SK-N-SH (cell line): ENCODE results near the gene PRG3. TPM values are rescaled to one million over a fixed set of nuclear protein-coding genes. Genes with fewer than 3 reads are reported as not detected.

Experiments
- CTCF ChIA-PET: fragments of 300-600, 350-600 bp; formaldehyde crosslinking; extraction: SDS; loops from one replicate; lab custom pipeline; 2021; lab: Yijun Ruan, JAX
- POLR2A ChIA-PET: fragments of 350-600 bp; sonication (Branson Sonifier 250); formaldehyde crosslinking; extraction: SDS; loops from one replicate; lab custom pipeline; 2020; ENCODE audit warnings: antibody characterized with exemption, inconsistent platforms; lab: Yijun Ruan, JAX
- DNase-seq: peaks from one replicate; pipeline ENCODE4 v3.0.0; 2012
- H2AFZ ChIP-seq: fragments of 200-600 bp; sonication (generic); 2 replicates; pipeline ENCODE4 v1.8.1; 2016; ENCODE audit warnings: antibody characterized with exemption, mild to moderate bottlenecking, low read depth
- H3F3A ChIP-seq: fragments of 200-600 bp; sonication (generic); replicated peaks from 2 replicates; pipeline ENCODE3; 2016; ENCODE audit warnings: antibody characterized with exemption, mild to moderate bottlenecking; ENCODE audit not compliant: insufficient read depth
- H3K27ac ChIP-seq, 2 experiments: fragments of 200-500 bp in 1 of 2; fragments of 200-600 bp in 1 of 2; sonication (Bioruptor generic) in 1 of 2; sonication (generic), shearing (Covaris generic) in 1 of 2; 2 replicates each; pipeline versions ENCODE4 v1.5.1 to v1.6.1; 2014 to 2016; ENCODE audit warnings: low read depth in 2 of 2, inconsistent platforms in 1 of 2, low read length in 1 of 2, mild to moderate bottlenecking in 1 of 2, mixed read lengths in 1 of 2
- H3K27me3 ChIP-seq: fragments of 200-600 bp; sonication (generic), shearing (Covaris generic); 2 replicates; pipeline ENCODE4 v1.6.1; 2016; ENCODE audit warnings: mixed run types; ENCODE audit not compliant: insufficient read depth
- H3K36me3 ChIP-seq, 2 experiments: fragments of 200-500 bp in 1 of 2; fragments of 200-600 bp in 1 of 2; sonication (Bioruptor generic) in 1 of 2; sonication (generic) in 1 of 2; replicated peaks in 1 of 2; 2 replicates each; pipeline versions ENCODE3 to v1.5.1; 2014 to 2016; ENCODE audit warnings: low read length in 1 of 2, mild to moderate bottlenecking in 1 of 2; ENCODE audit not compliant: insufficient read depth in 2 of 2, control insufficient read depth in 1 of 2
- H3K4me1 ChIP-seq, 2 experiments: fragments of 200-500 bp in 1 of 2; fragments of 200-600 bp in 1 of 2; sonication (Bioruptor generic) in 1 of 2; sonication (generic), shearing (Covaris generic) in 1 of 2; 2 replicates each; pipeline versions ENCODE4 v1.5.1 to v1.6.1; 2014 to 2016; ENCODE audit warnings: low read depth in 1 of 2, low read length in 1 of 2, mixed run types in 1 of 2; ENCODE audit not compliant: insufficient read depth in 2 of 2, control insufficient read depth in 1 of 2
- H3K4me2 ChIP-seq: fragments of 200-600 bp; sonication (generic), shearing (Covaris generic); 2 replicates; pipeline ENCODE4 v1.6.1; 2017; ENCODE audit warnings: mixed run types
- H3K4me3 ChIP-seq, 2 experiments: fragments of 200-500 bp in 1 of 2; fragments of 200-600 bp in 1 of 2; sonication (Bioruptor generic) in 1 of 2; sonication (generic), shearing (Covaris generic) in 1 of 2; 2 replicates each; pipeline versions ENCODE4 v1.5.1 to v1.8.1; 2014 to 2016; ENCODE audit warnings: low read depth in 2 of 2, inconsistent platforms in 1 of 2, low read length in 1 of 2, mild to moderate bottlenecking in 1 of 2, mixed read lengths in 1 of 2, moderate library complexity in 1 of 2
- H3K79me2 ChIP-seq: fragments of 200-600 bp; sonication (generic); 2 replicates; pipeline ENCODE4 v1.8.1; 2017; ENCODE audit warnings: mild to moderate bottlenecking; ENCODE audit not compliant: insufficient read depth
- H3K9ac ChIP-seq: fragments of 200-600 bp; sonication (generic); 2 replicates; pipeline ENCODE4 v1.6.1; 2017; ENCODE audit warnings: mixed run types
- H3K9me2 ChIP-seq: fragments of 200-600 bp; sonication (generic); 2 replicates; pipeline ENCODE4 v1.6.1; 2017; ENCODE audit warnings: mixed run types
- H3K9me3 ChIP-seq: fragments of 200-600 bp; sonication (generic); 2 replicates; pipeline ENCODE4 v1.6.1; 2017; ENCODE audit warnings: mixed run types, mild to moderate bottlenecking, moderate library complexity
- H4K20me1 ChIP-seq: fragments of 200-600 bp; sonication (generic); 2 replicates; pipeline ENCODE4 v1.6.1; 2017; ENCODE audit warnings: mild to moderate bottlenecking, mixed run types; ENCODE audit not compliant: insufficient read depth
- CHD2 ChIP-seq: fragments of 150-350 bp; IDR thresholded peaks from 2 replicates; pipeline ENCODE4 v1.6.1; 2018; ENCODE audit warnings: low read length; ENCODE audit not compliant: partially characterized antibody
- ELF1 ChIP-seq: IDR thresholded peaks from 2 replicates; pipeline ENCODE4 v1.4.0; 2012
- EP300 ChIP-seq, 2 experiments: IDR thresholded peaks; 2 replicates each; pipeline versions ENCODE4 v1.4.0 to v1.6.1; 2012; ENCODE audit warnings: borderline replicate concordance in 1 of 2, low read depth in 1 of 2, low read length in 1 of 2
- EZH2phosphoT487 ChIP-seq: fragments of 200-600 bp; sonication (generic); IDR thresholded peaks from 2 replicates; pipeline ENCODE4 v1.6.1; 2017; ENCODE audit warnings: low read depth, mixed run types, mild to moderate bottlenecking, antibody characterized with exemption, moderate library complexity, borderline replicate concordance
- FOXJ3 ChIP-seq: sonication (generic); formaldehyde crosslinking; IDR thresholded peaks from 2 replicates; pipeline ENCODE4 v1.5.1; 2020; ENCODE audit warnings: mild to moderate bottlenecking, missing genetic modification reagents
- FOXM1 ChIP-seq: IDR thresholded peaks from 2 replicates; pipeline ENCODE4 v1.4.0; 2012; ENCODE audit warnings: low read depth, mild to moderate bottlenecking
- MAX ChIP-seq: IDR thresholded peaks from 2 replicates; pipeline ENCODE4 v1.4.0; 2012; ENCODE audit warnings: low read depth
- MEF2A ChIP-seq: IDR thresholded peaks from 2 replicates; pipeline ENCODE4 v1.4.0; 2012; ENCODE audit warnings: low read depth, borderline replicate concordance
- MXI1 ChIP-seq: IDR thresholded peaks from 2 replicates; pipeline ENCODE4 v1.6.1; 2012; ENCODE audit warnings: mild to moderate bottlenecking, low read depth, low read length, improper control_type of control experiment
- NFIC ChIP-seq: IDR thresholded peaks from 2 replicates; pipeline ENCODE4 v1.4.0; 2012; ENCODE audit warnings: borderline replicate concordance
- NRF1 ChIP-seq: IDR thresholded peaks from 2 replicates; pipeline ENCODE4 v1.6.1; 2012; ENCODE audit warnings: low read depth, mild to moderate bottlenecking, low read length
- PBX3 ChIP-seq: IDR thresholded peaks from 2 replicates; pipeline ENCODE4; 2012
- REST ChIP-seq: IDR thresholded peaks from 2 replicates; pipeline ENCODE4 v1.6.1; 2012; ENCODE audit warnings: mild to moderate bottlenecking, low read depth, low read length, moderate library complexity
- RXRA ChIP-seq: IDR thresholded peaks from 2 replicates; pipeline ENCODE4 v1.4.0; 2012; ENCODE audit warnings: low read depth, mild to moderate bottlenecking, borderline replicate concordance
- SIN3A ChIP-seq: IDR thresholded peaks from 2 replicates; pipeline ENCODE4 v1.6.1; 2012; ENCODE audit warnings: low read depth, mild to moderate bottlenecking, low read length, moderate library complexity, borderline replicate concordance
- SMC3 ChIP-seq: IDR thresholded peaks from 2 replicates; pipeline ENCODE4 v1.6.1; 2012; ENCODE audit warnings: low read depth, low read length, improper control_type of control experiment
- TAF1 ChIP-seq: IDR thresholded peaks from 2 replicates; pipeline ENCODE4 v1.6.1; 2012; ENCODE audit warnings: low read depth, mild to moderate bottlenecking, low read length, moderate library complexity, borderline replicate concordance
- USF1 ChIP-seq: IDR thresholded peaks from 2 replicates; pipeline ENCODE4 v1.4.0; 2012; ENCODE audit warnings: low read depth, borderline replicate concordance
- WGBS: methylation state at CpG from one replicate; pipeline ENCODE4 v1.1.6; 2017; ENCODE audit warnings: low lambda C conversion rate; 5-methylcytosine and 5-hydroxymethylcytosine counted together
- polyA plus RNA-seq, 3 experiments: library from polyadenylated mRNA; depleted of rRNA; stranded (reverse); fragments of >200 nt; gene quantifications; 2 replicates each; pipeline ENCODE4 v1.2.3, GENCODE V29; 2012
- TF ChIP-seq, protein P1 (sequence below): fragments of 200-600 bp; sonication (generic); IDR thresholded peaks from 2 replicates; pipeline ENCODE4 v1.6.1; 2017; ENCODE audit warnings: antibody characterized with exemption, mild to moderate bottlenecking, moderate library complexity

Gene PRG3
- polyA plus RNA-seq, 1 of the 3 experiments (the other 2 are of a cell fraction), result not detected

- ChIA-PET POLR2A (no interaction called here), CTCF (interaction anchor here (1.2 kb wide), 1 partner anchor 67 kb away, joined by 5 read pairs; no protein-coding TSS in a partner anchor)
- H3K9me3 ChIP-seq, result no peaks in the 10 kb centered on the region
- TF ChIP-seq CHD2 (no peak), MAX (no peak), MEF2A (no peak), ELF1 (no peak), FOXM1 (no peak), EZH2phosphoT487 (no peak), NFIC (no peak), EP300 (IDR thresholded peaks at IDR 0.05; ENCODE audit: borderline replicate concordance in 1 of 2, low read depth in 1 of 2, low read length in 1 of 2) (no peak), TAF1 (no peak), SMC3 (no peak), REST (no peak), MXI1 (no peak)
- TF ChIP-seq, protein P1, sequence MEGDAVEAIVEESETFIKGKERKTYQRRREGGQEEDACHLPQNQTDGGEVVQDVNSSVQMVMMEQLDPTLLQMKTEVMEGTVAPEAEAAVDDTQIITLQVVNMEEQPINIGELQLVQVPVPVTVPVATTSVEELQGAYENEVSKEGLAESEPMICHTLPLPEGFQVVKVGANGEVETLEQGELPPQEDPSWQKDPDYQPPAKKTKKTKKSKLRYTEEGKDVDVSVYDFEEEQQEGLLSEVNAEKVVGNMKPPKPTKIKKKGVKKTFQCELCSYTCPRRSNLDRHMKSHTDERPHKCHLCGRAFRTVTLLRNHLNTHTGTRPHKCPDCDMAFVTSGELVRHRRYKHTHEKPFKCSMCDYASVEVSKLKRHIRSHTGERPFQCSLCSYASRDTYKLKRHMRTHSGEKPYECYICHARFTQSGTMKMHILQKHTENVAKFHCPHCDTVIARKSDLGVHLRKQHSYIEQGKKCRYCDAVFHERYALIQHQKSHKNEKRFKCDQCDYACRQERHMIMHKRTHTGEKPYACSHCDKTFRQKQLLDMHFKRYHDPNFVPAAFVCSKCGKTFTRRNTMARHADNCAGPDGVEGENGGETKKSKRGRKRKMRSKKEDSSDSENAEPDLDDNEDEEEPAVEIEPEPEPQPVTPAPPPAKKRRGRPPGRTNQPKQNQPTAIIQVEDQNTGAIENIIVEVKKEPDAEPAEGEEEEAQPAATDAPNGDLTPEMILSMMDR, result no peak
- H3K4me3 ChIP-seq, result no peak overlapping the region
- H3F3A ChIP-seq, result no peaks in the 10 kb centered on the region
- H3K4me2 ChIP-seq, result no peak overlapping the region
- no peak overlapping the region for H3K9ac ChIP-seq
- no peaks in the 10 kb centered on the region for H3K9me2 ChIP-seq
- H4K20me1 ChIP-seq, result no peaks in the 10 kb centered on the region
- no peak for DNase-seq
- 52% methylated on average over 3 of the region's 3 CpGs for WGBS
- H3K79me2 ChIP-seq, result no peaks in the 10 kb centered on the region
- H3K27ac ChIP-seq, result no peak overlapping the region
- peaks cover 8% of the 10 kb centered on the region; the same call in 1 of the 2 replicates for H3K27me3 ChIP-seq
- no peak overlapping the region for H2AFZ ChIP-seq
- H3K4me1 ChIP-seq, result no peaks in the 10 kb centered on the region; a peak in 1 of 4 replicates
- H3K36me3 ChIP-seq, result no peaks in the 10 kb centered on the region
Observed at GRCh38 chr11:57391111-57391510, 10.2 kb upstream of the PRG3 start.

DNA sequence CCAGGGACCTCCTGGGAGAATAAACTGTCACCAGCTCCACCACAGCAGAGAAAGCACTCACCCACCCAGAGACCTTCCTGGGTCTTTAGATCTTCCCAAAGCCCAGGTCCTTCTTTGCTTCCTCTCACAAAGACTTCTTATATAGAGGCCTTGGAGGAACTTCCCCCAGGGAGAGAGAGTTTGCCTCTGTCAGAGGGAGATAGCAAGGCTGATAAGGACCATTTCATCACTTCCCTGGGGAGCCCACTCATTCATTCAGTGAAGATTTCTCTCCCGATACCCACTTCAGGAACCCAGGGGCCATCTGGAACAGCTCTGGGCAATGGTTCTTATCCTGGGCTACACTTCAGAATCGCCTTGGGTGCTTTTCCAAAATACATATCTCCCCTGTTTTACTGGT lies 9.6 kb upstream of the PRG3 start, which contains the start of gene PRG2:
TSS of gene PRG2 (minus strand) at position 116 of the 400 bp plus-strand sequence. CDS start 706 bp downstream, outside the sequence.
- Histone ChIP-seq H2AFZ (no peak within 1 kb of the TSS), H3K4me2 (no peak within 1 kb of the TSS), H3K9ac (no peak within 1 kb of the TSS), H4K20me1 (no peaks in the 10 kb centered on the region), H3K79me2 (no peaks in the 10 kb centered on the region), H3K4me1 (no peaks in the 10 kb centered on the region; a peak in 1 of 4 replicates), H3F3A (no peaks in the 10 kb centered on the region), H3K9me3 (no peaks in the 10 kb centered on the region), H3K27ac (no peak within 1 kb of the TSS), H3K27me3 (peaks cover 14% of the 10 kb centered on the region; the same call in 1 of the 2 replicates), H3K4me3 (no peak within 1 kb of the TSS), H3K36me3 (no peaks in the 10 kb centered on the region), H3K9me2 (no peaks in the 10 kb centered on the region)
- ChIA-PET POLR2A (no interaction called here), CTCF (interaction anchor here (1.2 kb wide), 1 partner anchor 67 kb away, joined by 5 read pairs; no protein-coding TSS in a partner anchor)
- 30% methylated on average over 2 of the region's 2 CpGs for WGBS
- DNase-seq, result no peak
- TF ChIP-seq FOXJ3 (CRISPR knock-in tag), result no peak
- TF ChIP-seq ELF1, result no peak
- no peak for TF ChIP-seq PBX3
- TF ChIP-seq USF1, result no peak
- no peak for TF ChIP-seq SIN3A
- no peak for TF ChIP-seq NRF1
- no peak for TF ChIP-seq MEF2A
- no peak for TF ChIP-seq RXRA
